ENCODE measurements around the gene CCR1. TPM values are rescaled to one million over a fixed set of nuclear protein-coding genes. Genes with fewer than 3 reads are reported as not detected.
"Not testable (repeated sequence)": the region's sequence is repeated elsewhere in the genome, so short reads cannot be mapped to it uniquely, and the experiment has no call there.

The CCR1 gene
- polyA plus RNA-seq, 1 experiment = not detected

DNA sequence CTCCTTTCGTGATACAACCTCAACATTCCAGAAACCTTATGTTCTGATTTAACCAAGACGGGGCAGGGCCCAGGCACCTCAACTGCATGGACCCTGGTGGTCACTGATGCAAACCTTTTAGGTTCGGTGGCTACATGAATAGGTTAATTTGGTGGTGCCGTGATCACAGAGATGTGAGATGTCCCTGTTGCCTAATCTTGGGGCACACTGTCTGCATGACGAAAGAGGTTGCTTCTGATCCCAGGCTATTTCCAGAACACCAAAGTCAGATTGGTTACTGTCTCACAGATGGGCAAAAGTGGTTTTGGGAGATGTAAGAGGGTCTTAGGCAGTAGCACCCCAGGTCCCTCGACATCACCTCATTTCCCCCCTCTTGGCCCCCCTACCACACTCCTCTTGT, 4.0 kb upstream of the CCR1 start:
- CTCF ChIA-PET = no interaction called here

GRCh38 chr3:46209746-46210470, 1.8 kb upstream of the CCR1 start:
- H3K27me3 ChIP-seq (ENCODE audit: control insufficient read depth, insufficient read depth, low read length) = peaks cover 2% of the 10 kb centered on the region; the same call in 1 of the 2 replicates
- no peak for TF ChIP-seq CTCF (IDR thresholded peaks at IDR 0.05; ENCODE audit: insufficient read depth, low read depth, low read length)
- H3K36me3 ChIP-seq (ENCODE audit: control insufficient read depth, insufficient read depth, low read length) = no peaks in the 10 kb centered on the region
- DNase-seq (ENCODE audit: low read depth) = no peak
- ChIA-PET CTCF (interaction anchor here (1.2 to 4.1 kb wide), 4 partner anchors 122 to 280 kb away, joined by 4 to 33 read pairs (median 18); no protein-coding TSS in a partner anchor), POLR2A (no interaction called here)
- no peak overlapping the region for H3K4me3 ChIP-seq (ENCODE audit: low read depth, low read length)

More for the DNA sequence above, 4.0 kb upstream of the CCR1 start:
- Histone ChIP-seq H3K36me3 (ENCODE audit: control insufficient read depth, insufficient read depth, low read length) (no peaks in the 10 kb centered on the region), H3K27me3 (ENCODE audit: control insufficient read depth, insufficient read depth, low read length) (peaks cover 2% of the 10 kb centered on the region; the same call in 1 of the 2 replicates), H3K4me3 (ENCODE audit: low read depth, low read length) (no peak overlapping the region)
- no peak for TF ChIP-seq CTCF (IDR thresholded peaks at IDR 0.05; ENCODE audit: insufficient read depth, low read depth, low read length)
- DNase-seq (ENCODE audit: low read depth) = no peak
- POLR2A ChIA-PET = no interaction called here

DNA sequence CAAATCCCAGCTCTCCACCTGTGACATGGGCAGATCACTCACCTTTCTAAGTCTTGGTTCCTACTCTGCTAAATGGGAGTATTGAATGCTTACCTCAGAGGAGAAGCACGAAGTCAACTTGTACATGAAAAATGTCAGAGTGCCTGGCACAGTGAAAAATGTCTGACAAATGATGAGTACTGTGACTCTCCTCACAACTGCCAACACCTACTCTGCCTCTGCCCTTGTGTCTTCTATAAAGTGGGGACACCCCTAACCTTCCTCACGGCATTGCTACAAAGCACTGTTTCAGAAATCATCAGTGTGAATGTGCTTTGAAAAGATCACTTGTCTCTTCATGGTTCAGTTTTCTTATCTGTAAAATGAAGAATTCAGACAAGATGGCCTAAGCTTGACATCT, 940 bp upstream of the CCR1 start:
- no peak for TF ChIP-seq CTCF (IDR thresholded peaks at IDR 0.05; ENCODE audit: insufficient read depth, low read depth, low read length)
- Histone ChIP-seq H3K36me3 (ENCODE audit: control insufficient read depth, insufficient read depth, low read length) (no peaks in the 10 kb centered on the region), H3K4me3 (ENCODE audit: low read depth, low read length) (no peak overlapping the region), H3K27me3 (ENCODE audit: control insufficient read depth, insufficient read depth, low read length) (peaks cover 2% of the 10 kb centered on the region; the same call in 1 of the 2 replicates)
- CTCF ChIA-PET = interaction anchor here (0.6 to 4.1 kb wide), 19 partner anchors 8 to 285 kb away, joined by 3 to 33 read pairs (median 4); no protein-coding TSS in a partner anchor
- POLR2A ChIA-PET = no interaction called here
- no peak for DNase-seq (ENCODE audit: low read depth)

- POLR2A ChIA-PET; H3K4me3 ChIP-seq (ENCODE audit: low read depth, low read length); H3K36me3 ChIP-seq (ENCODE audit: control insufficient read depth, insufficient read depth, low read length); H3K27me3 ChIP-seq (ENCODE audit: control insufficient read depth, insufficient read depth, low read length); DNase-seq (ENCODE audit: low read depth): not testable (repeated sequence)
- CTCF ChIA-PET = interaction anchor here (0.6 to 4.1 kb wide), 15 partner anchors 8 to 262 kb away, joined by 3 to 33 read pairs (median 4); no protein-coding TSS in a partner anchor
Observed at GRCh38 chr3:46207514-46207913, 599 bp downstream of the CCR1 start.

- Histone ChIP-seq H3K36me3 (ENCODE audit: control insufficient read depth, insufficient read depth, low read length) (no peaks in the 10 kb centered on the region), H3K27me3 (ENCODE audit: control insufficient read depth, insufficient read depth, low read length) (peaks cover 2% of the 10 kb centered on the region; the same call in 1 of the 2 replicates), H3K4me3 (ENCODE audit: low read depth, low read length) (no peak overlapping the region)
- ChIA-PET CTCF (interaction anchor here (1.2 kb wide), 1 partner anchor 10 kb away, joined by 3 read pairs; no protein-coding TSS in a partner anchor), POLR2A (no interaction called here)
- DNase-seq (ENCODE audit: low read depth) = no peak
- TF ChIP-seq CTCF (IDR thresholded peaks at IDR 0.05; ENCODE audit: insufficient read depth, low read depth, low read length) = no peak
Observed at GRCh38 chr3:46206282-46207015, 1.7 kb downstream of the CCR1 start.

All from BJ (cell line).